ENCODE data around the gene TMX3.

Gene TMX3, protein sequence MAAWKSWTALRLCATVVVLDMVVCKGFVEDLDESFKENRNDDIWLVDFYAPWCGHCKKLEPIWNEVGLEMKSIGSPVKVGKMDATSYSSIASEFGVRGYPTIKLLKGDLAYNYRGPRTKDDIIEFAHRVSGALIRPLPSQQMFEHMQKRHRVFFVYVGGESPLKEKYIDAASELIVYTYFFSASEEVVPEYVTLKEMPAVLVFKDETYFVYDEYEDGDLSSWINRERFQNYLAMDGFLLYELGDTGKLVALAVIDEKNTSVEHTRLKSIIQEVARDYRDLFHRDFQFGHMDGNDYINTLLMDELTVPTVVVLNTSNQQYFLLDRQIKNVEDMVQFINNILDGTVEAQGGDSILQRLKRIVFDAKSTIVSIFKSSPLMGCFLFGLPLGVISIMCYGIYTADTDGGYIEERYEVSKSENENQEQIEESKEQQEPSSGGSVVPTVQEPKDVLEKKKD

DNA sequence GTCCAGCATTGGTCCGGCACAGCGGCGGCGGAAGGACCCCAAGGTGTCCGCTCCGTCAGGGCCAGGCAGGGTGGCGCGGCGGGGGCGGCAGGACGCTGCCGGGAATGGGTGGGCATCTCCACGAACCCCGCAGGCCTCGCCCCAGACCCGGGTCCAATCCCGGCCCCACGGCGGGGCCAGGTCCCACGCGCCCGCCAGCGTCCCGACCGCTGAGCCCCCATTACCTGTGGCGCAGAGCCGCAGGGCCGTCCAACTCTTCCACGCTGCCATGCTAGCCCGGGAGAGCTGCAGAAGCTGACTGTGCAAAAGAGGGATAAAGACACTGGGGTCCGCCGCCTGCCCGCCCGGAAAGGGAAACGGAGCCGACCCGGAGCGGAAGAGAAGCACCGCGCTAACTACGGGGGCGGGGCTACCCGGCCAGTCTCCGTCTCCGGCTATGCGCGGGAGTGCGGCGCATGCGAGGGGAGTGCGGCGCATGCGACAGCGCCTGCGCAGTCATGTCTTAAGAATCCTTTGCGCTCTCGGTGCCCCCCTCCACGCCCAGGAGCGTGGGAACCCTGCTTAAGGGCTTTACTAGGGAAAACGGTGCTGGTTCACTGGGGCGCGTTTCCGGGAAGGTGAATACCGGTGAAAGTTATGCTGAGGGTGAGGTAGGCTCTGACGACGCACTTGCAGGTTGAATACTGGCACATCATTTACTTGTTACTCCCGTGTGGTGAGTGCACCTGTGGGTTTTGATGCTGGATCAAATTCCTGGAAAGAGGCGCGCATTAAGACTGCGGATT, at the start of gene TMX3:
Gene TMX3 (minus strand): TSS at position 397 of the 785 bp plus-strand sequence. CDS start 127 bp downstream, at position 270.
- peak; percentile 82 for DNase-seq (ENCODE audit: low read depth)
- in situ Hi-C loops (cut with HindIII; ENCODE audit: low sequenced_read_pairs), result no loop called here
- TF ChIP-seq, protein P1, sequence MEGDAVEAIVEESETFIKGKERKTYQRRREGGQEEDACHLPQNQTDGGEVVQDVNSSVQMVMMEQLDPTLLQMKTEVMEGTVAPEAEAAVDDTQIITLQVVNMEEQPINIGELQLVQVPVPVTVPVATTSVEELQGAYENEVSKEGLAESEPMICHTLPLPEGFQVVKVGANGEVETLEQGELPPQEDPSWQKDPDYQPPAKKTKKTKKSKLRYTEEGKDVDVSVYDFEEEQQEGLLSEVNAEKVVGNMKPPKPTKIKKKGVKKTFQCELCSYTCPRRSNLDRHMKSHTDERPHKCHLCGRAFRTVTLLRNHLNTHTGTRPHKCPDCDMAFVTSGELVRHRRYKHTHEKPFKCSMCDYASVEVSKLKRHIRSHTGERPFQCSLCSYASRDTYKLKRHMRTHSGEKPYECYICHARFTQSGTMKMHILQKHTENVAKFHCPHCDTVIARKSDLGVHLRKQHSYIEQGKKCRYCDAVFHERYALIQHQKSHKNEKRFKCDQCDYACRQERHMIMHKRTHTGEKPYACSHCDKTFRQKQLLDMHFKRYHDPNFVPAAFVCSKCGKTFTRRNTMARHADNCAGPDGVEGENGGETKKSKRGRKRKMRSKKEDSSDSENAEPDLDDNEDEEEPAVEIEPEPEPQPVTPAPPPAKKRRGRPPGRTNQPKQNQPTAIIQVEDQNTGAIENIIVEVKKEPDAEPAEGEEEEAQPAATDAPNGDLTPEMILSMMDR (IDR thresholded peaks at IDR 0.05; ENCODE audit: low read depth, low read length, missing control alignments), result no peak
- H3K4me3 ChIP-seq (ENCODE audit: low read depth, low read length), result peak within 1 kb of the TSS; percentile 80

DNA sequence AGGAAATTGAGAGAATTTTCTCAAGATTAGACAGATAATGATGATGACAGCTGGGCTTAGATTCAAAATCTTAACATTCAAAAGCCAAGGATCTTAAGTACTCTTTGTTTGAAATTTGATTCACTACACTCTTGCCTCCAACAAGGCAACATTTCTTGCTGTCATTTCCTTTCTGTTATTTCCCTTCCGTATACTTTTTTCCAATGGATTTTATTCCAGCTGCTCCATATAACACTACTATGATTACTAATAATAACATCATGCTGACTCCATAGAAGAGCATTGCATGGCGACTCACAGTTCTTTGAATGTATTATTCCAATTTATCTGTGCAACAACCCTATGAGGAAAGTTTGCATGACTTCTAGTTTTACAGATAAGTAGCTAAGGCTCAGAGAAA, 49.1 kb upstream of the TMX3 start:
- TF ChIP-seq, protein P1 (IDR thresholded peaks at IDR 0.05; ENCODE audit: low read depth, low read length, missing control alignments), result no peak
- in situ Hi-C loops (cut with HindIII; ENCODE audit: low sequenced_read_pairs), result no loop called here
- DNase-seq (ENCODE audit: low read depth), result no peak
- H3K4me3 ChIP-seq (ENCODE audit: low read depth, low read length), result no peak overlapping the region

DNA sequence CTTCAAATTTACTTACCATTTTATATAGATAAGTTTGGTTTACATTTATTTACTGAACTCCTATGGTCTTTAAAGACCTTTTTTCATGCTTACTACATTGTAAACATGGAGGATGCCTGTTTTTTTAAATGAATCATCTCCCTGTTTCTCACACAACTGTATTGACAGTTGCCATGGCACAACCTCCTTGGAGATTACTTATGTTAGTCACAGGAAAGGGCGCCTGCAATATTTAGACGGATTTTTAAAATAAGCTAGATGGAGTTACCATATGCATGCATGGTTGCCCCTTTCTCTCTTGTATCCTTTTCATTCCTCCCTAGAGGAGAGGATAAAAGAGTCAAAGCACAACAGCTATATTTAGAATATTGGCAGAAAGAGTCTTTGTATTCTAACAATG, 48.2 kb upstream of the TMX3 start:
- DNase-seq (ENCODE audit: low read depth), result no peak
- in situ Hi-C loops (cut with HindIII; ENCODE audit: low sequenced_read_pairs), result no loop called here
- no peak overlapping the region for H3K4me3 ChIP-seq (ENCODE audit: low read depth, low read length)
- TF ChIP-seq, protein P1 (IDR thresholded peaks at IDR 0.05; ENCODE audit: low read depth, low read length, missing control alignments), result no peak

DNA sequence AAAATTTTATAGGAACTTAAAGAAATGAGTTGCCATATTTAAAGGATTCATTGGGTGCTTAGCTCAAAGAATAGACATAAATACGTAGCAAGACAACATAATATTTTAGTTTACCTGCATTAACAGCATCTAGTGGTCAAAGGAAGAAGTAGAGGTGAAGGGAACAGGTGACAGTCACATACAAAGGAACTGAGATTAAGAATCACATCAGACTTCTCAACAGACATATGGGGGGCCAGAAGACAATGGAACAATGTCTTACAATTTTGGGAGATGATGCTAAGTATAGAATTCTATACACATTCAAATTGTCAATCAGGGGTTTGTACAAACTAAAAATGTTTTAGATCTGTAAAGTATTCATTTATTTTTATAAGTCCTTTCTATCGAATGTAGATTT, 44.4 kb upstream of the TMX3 start:
- no peak overlapping the region for H3K4me3 ChIP-seq (ENCODE audit: low read depth, low read length)
- no peak for DNase-seq (ENCODE audit: low read depth)
- in situ Hi-C loops (cut with HindIII; ENCODE audit: low sequenced_read_pairs), result no loop called here
- TF ChIP-seq, protein P1 (IDR thresholded peaks at IDR 0.05; ENCODE audit: low read depth, low read length, missing control alignments), result no peak

DNA sequence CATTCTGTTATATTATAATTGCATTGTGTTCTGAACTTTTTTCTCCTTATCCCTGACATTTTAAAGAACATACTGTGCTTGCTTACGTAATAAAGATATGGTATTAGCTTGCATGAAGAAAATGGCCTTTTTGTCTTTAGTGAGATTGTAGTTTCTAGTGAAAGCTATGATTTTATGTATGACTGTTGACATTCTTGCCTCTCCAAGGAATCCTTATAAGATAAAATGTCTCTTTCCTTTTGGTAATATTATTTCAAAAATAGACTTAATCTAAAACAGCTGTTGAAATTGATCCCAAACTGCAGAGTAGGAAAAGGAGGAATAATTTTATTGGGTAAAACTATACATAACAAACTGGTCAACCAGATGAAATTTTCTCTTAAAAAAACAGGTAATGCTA, 42.2 kb upstream of the TMX3 start:
- no peak for DNase-seq (ENCODE audit: low read depth)
- H3K4me3 ChIP-seq (ENCODE audit: low read depth, low read length), result no peak overlapping the region
- TF ChIP-seq, protein P1 (IDR thresholded peaks at IDR 0.05; ENCODE audit: low read depth, low read length, missing control alignments), result no peak
- in situ Hi-C loops (cut with HindIII; ENCODE audit: low sequenced_read_pairs), result no loop called here

DNA sequence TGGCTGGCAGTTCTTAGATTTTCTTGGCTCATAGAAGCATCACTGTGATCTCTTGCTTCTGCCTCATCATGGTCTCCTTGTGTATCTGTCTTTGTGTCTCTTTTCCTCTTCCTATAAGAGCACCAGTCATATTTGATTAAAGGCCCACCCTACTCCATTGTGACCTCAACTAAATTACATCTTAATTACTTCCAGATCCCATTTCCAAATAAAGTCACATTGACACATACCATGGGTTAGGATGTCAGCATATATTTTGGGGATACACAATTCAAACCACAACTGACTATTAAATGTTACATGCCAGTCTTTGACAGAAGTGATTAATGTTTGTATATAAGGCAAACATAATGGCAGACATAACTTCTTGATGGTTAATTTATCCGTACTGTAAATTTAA, 27.3 kb upstream of the TMX3 start:
- in situ Hi-C loops (cut with HindIII; ENCODE audit: low sequenced_read_pairs), result no loop called here

More for the DNA sequence above, 27.3 kb upstream of the TMX3 start:
- no peak for DNase-seq (ENCODE audit: low read depth)
- H3K4me3 ChIP-seq (ENCODE audit: low read depth, low read length), result no peak overlapping the region
- TF ChIP-seq, protein P1 (IDR thresholded peaks at IDR 0.05; ENCODE audit: low read depth, low read length, missing control alignments), result no peak
